ENCODE results near the gene POLR2E.

DNA sequence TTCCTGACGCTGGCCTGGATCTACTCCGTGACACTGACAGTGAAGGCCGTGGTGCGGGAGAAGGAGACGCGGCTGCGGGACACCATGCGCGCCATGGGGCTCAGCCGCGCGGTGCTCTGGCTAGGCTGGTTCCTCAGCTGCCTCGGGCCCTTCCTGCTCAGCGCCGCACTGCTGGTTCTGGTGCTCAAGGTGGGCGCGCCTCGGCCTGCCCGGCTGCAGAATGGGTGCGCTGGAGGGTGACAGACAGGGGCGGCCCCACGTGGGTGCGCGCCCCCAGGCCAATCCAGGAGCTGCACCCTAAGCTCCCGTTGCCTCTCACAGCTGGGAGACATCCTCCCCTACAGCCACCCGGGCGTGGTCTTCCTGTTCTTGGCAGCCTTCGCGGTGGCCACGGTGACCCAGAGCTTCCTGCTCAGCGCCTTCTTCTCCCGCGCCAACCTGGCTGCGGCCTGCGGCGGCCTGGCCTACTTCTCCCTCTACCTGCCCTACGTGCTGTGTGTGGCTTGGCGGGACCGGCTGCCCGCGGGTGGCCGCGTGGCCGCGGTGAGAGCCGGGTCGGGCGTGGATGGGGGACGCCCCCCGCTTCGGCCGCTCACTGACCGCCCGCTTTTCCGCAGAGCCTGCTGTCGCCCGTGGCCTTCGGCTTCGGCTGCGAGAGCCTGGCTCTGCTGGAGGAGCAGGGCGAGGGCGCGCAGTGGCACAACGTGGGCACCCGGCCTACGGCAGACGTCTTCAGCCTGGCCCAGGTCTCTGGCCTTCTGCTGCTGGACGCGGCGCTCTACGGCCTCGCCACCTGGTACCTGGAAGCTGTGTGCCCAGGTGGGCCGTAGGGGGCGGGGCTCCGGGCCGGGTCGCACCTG is 48.1 kb downstream of the POLR2E start:
- TF ChIP-seq, protein P1, sequence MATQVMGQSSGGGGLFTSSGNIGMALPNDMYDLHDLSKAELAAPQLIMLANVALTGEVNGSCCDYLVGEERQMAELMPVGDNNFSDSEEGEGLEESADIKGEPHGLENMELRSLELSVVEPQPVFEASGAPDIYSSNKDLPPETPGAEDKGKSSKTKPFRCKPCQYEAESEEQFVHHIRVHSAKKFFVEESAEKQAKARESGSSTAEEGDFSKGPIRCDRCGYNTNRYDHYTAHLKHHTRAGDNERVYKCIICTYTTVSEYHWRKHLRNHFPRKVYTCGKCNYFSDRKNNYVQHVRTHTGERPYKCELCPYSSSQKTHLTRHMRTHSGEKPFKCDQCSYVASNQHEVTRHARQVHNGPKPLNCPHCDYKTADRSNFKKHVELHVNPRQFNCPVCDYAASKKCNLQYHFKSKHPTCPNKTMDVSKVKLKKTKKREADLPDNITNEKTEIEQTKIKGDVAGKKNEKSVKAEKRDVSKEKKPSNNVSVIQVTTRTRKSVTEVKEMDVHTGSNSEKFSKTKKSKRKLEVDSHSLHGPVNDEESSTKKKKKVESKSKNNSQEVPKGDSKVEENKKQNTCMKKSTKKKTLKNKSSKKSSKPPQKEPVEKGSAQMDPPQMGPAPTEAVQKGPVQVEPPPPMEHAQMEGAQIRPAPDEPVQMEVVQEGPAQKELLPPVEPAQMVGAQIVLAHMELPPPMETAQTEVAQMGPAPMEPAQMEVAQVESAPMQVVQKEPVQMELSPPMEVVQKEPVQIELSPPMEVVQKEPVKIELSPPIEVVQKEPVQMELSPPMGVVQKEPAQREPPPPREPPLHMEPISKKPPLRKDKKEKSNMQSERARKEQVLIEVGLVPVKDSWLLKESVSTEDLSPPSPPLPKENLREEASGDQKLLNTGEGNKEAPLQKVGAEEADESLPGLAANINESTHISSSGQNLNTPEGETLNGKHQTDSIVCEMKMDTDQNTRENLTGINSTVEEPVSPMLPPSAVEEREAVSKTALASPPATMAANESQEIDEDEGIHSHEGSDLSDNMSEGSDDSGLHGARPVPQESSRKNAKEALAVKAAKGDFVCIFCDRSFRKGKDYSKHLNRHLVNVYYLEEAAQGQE (IDR thresholded peaks at IDR 0.05; ENCODE audit: insufficient read depth in 1 of 2, low read depth in 2 of 2, low read length in 2 of 2), result no peak
- TF ChIP-seq POLR2AphosphoS5 (IDR thresholded peaks at IDR 0.05; ENCODE audit: low read depth, low read length) (no peak), TAF1 (IDR thresholded peaks at IDR 0.05; ENCODE audit: borderline replicate concordance, insufficient read depth, low read length) (no peak), SIN3A (IDR thresholded peaks at IDR 0.05; ENCODE audit: borderline replicate concordance, insufficient read depth, low read length) (no peak), FOXP2 (optimal IDR thresholded peaks at IDR 0.05; ENCODE audit: borderline replicate concordance, extremely low read depth, extremely low read length, insufficient read depth) (no peak)
